Measurements from ENCODE around the gene ANK2. TPM values are rescaled to one million over a fixed set of nuclear protein-coding genes. Genes with fewer than 3 reads are reported as not detected.

The ANK2 gene
- total and polyA plus RNA-seq, 2 of the 13 experiments (the other 11 are each of a cell fraction or from before 2014, with no cell fraction given): 2.7 to 15.1 TPM

GRCh38 chr4:113159942-113160545 is 110.6 kb downstream of the ANK2 start:
- in situ Hi-C loops (cut with HindIII; ENCODE audit: extremely low pct_ligation_motif_present, low pct_unique_long_range_greater_than_20kb) (no loop called here), intact Hi-C loops (cut with micrococcal nuclease; ENCODE audit: unreplicated experiment) (no loop called here)
- Histone ChIP-seq H3K4me1 (ENCODE audit: insufficient read depth, low read length) (no peaks in the 10 kb centered on the region), H2AFZ (ENCODE audit: low read length) (no peak overlapping the region), H3K4me2 (ENCODE audit: low read depth, low read length) (no peak overlapping the region), H3K79me2 (ENCODE audit: insufficient read depth, low read length) (no peaks in the 10 kb centered on the region), H3K27me3 (ENCODE audit: control insufficient read depth in 1 of 2, insufficient read depth in 2 of 2, low read length in 2 of 2) (no peaks in the 10 kb centered on the region; a peak in 1 of 5 replicates), H4K20me1 (ENCODE audit: insufficient read depth, low read length) (no peaks in the 10 kb centered on the region), H3K27ac (ENCODE audit: extremely low read length, insufficient read depth, low read length) (no peak overlapping the region), H3K4me3 (replicated peaks in 1 of 3; ENCODE audit: insufficient read depth in 1 of 3, low read depth in 2 of 3, low read length in 3 of 3) (no peak overlapping the region), H3K9ac (ENCODE audit: insufficient read depth, low read depth, low read length) (no peak overlapping the region), H3K36me3 (replicated peaks in 1 of 2; ENCODE audit: control insufficient read depth in 1 of 2, insufficient read depth in 2 of 2, low read length in 2 of 2) (no peaks in the 10 kb centered on the region), H3K9me3 (ENCODE audit: low read length) (no peaks in the 10 kb centered on the region)
- ChIA-PET CTCF (ENCODE audit: low intra/inter-chr PET ratio, low total read pairs) (no interaction called here), POLR2A (interaction anchor here (1.2 to 1.7 kb wide), 2 partner anchors 12 to 14 kb away, joined by 3 read pairs; no protein-coding TSS in a partner anchor)
- 87% methylated on average over 3 of the region's 3 CpGs for WGBS (ENCODE audit: low lambda C conversion rate)
- TF ChIP-seq REXO4 (CRISPR knock-in tag; IDR thresholded peaks at IDR 0.05; ENCODE audit: borderline replicate concordance) (no peak), ZKSCAN5 (CRISPR knock-in tag; IDR thresholded peaks at IDR 0.05) (no peak), ZNF772 (CRISPR knock-in tag; IDR thresholded peaks at IDR 0.05) (no peak), ZC3H13 (CRISPR knock-in tag; IDR thresholded peaks at IDR 0.05) (no peak), HNF1A (IDR thresholded peaks at IDR 0.05; ENCODE audit: low read depth) (no peak), HNF1A (CRISPR knock-in tag; IDR thresholded peaks at IDR 0.05; ENCODE audit: borderline replicate concordance) (no peak), CERS6 (CRISPR knock-in tag; IDR thresholded peaks at IDR 0.05) (no peak), NKX3-1 (CRISPR knock-in tag; IDR thresholded peaks at IDR 0.05) (no peak), PRDM10 (CRISPR knock-in tag; IDR thresholded peaks at IDR 0.05; ENCODE audit: low read depth) (no peak), DR1 (CRISPR knock-in tag; IDR thresholded peaks at IDR 0.05) (no peak)
- DNase-seq (ENCODE audit: low spot score): no peak
- no peak for ATAC-seq
- FAIRE-seq: no peak
- BruUV-seq (replicated peaks): no TSS peak
